ENCODE results near the gene CEP192.

Gene CEP192

GRCh38 chr18:13032173-13032572 lies 41.0 kb downstream of the CEP192 start:
- Histone ChIP-seq H3K9ac (ENCODE audit: low read length in 2 of 2) (no peak overlapping the region), H3K27ac (ENCODE audit: low read length) (no peak overlapping the region), H3K27me3 (ENCODE audit: control insufficient read depth in 1 of 2, insufficient read depth in 2 of 2, low read length in 2 of 2) (no peaks in the 10 kb centered on the region), H3K9me3 (ENCODE audit: control insufficient read depth in 2 of 2, low read length in 2 of 2) (no peaks in the 10 kb centered on the region), H3K36me3 (ENCODE audit: control insufficient read depth in 2 of 2, insufficient read depth in 2 of 2, low read length in 2 of 2) (peaks cover 7 to 17% of the 10 kb centered on the region in 2 donors), H3K4me3 (ENCODE audit: low read length in 2 of 2) (no peak overlapping the region), H3K4me1 (ENCODE audit: control insufficient read depth, insufficient read depth, low read length) (no peaks in the 10 kb centered on the region)

GRCh38 chr18:13035249-13035914 lies 44.2 kb downstream of the CEP192 start:
- Histone ChIP-seq H3K4me3 (ENCODE audit: low read length in 2 of 2) (no peak overlapping the region), H3K36me3 (ENCODE audit: control insufficient read depth in 2 of 2, insufficient read depth in 2 of 2, low read length in 2 of 2) (peaks cover 12 to 13% of the 10 kb centered on the region in 2 donors), H3K9ac (ENCODE audit: low read length in 2 of 2) (no peak overlapping the region), H3K27me3 (ENCODE audit: control insufficient read depth in 1 of 2, insufficient read depth in 2 of 2, low read length in 2 of 2) (no peaks in the 10 kb centered on the region), H3K9me3 (ENCODE audit: control insufficient read depth in 2 of 2, low read length in 2 of 2) (no peaks in the 10 kb centered on the region), H3K4me1 (ENCODE audit: control insufficient read depth, insufficient read depth, low read length) (no peaks in the 10 kb centered on the region), H3K27ac (ENCODE audit: low read length) (no peak overlapping the region)

- no peaks in the 10 kb centered on the region for H3K27me3 ChIP-seq (ENCODE audit: control insufficient read depth in 1 of 2, insufficient read depth in 2 of 2, low read length in 2 of 2)
- no peak overlapping the region for H3K4me3 ChIP-seq (ENCODE audit: low read length in 2 of 2)
- H3K9ac ChIP-seq (ENCODE audit: low read length in 2 of 2) = no peak overlapping the region
- peaks cover 9 to 10% of the 10 kb centered on the region in 2 donors for H3K36me3 ChIP-seq (ENCODE audit: control insufficient read depth in 2 of 2, insufficient read depth in 2 of 2, low read length in 2 of 2)
- no peaks in the 10 kb centered on the region for H3K4me1 ChIP-seq (ENCODE audit: control insufficient read depth, insufficient read depth, low read length)
- H3K27ac ChIP-seq (ENCODE audit: low read length) = no peak overlapping the region
- H3K9me3 ChIP-seq (ENCODE audit: control insufficient read depth in 2 of 2, low read length in 2 of 2) = no peaks in the 10 kb centered on the region
Measured at GRCh38 chr18:13036622-13037320, 45.6 kb downstream of the CEP192 start.

GRCh38 chr18:13039806-13040205 lies 48.6 kb downstream of the CEP192 start:
- Histone ChIP-seq H3K36me3 (ENCODE audit: control insufficient read depth in 2 of 2, insufficient read depth in 2 of 2, low read length in 2 of 2) (peaks cover 7 to 11% of the 10 kb centered on the region in 2 donors), H3K9me3 (ENCODE audit: control insufficient read depth in 2 of 2, low read length in 2 of 2) (no peaks in the 10 kb centered on the region), H3K27ac (ENCODE audit: low read length) (no peak overlapping the region), H3K27me3 (ENCODE audit: control insufficient read depth in 1 of 2, insufficient read depth in 2 of 2, low read length in 2 of 2) (no peaks in the 10 kb centered on the region), H3K9ac (ENCODE audit: low read length in 2 of 2) (no peak overlapping the region), H3K4me1 (ENCODE audit: control insufficient read depth, insufficient read depth, low read length) (no peaks in the 10 kb centered on the region), H3K4me3 (ENCODE audit: low read length in 2 of 2) (no peak overlapping the region)

- no peaks in the 10 kb centered on the region for H3K4me1 ChIP-seq (ENCODE audit: control insufficient read depth, insufficient read depth, low read length)
- peaks cover 14 to 15% of the 10 kb centered on the region in 2 donors for H3K36me3 ChIP-seq (ENCODE audit: control insufficient read depth in 2 of 2, insufficient read depth in 2 of 2, low read length in 2 of 2)
- H3K9me3 ChIP-seq (ENCODE audit: control insufficient read depth in 2 of 2, low read length in 2 of 2) = no peaks in the 10 kb centered on the region
Measured at GRCh38 chr18:13043066-13043465, 51.9 kb downstream of the CEP192 start.

GRCh38 chr18:13048061-13048595 lies 57.0 kb downstream of the CEP192 start:
- H3K27me3 ChIP-seq (ENCODE audit: control insufficient read depth in 1 of 2, insufficient read depth in 2 of 2, low read length in 2 of 2) = no peaks in the 10 kb centered on the region
- H3K9ac ChIP-seq (ENCODE audit: low read length in 2 of 2) = no peak overlapping the region
- no peak overlapping the region for H3K27ac ChIP-seq (ENCODE audit: low read length)
- no peaks in the 10 kb centered on the region for H3K9me3 ChIP-seq (ENCODE audit: control insufficient read depth in 2 of 2, low read length in 2 of 2)
- peaks cover 20 to 35% of the 10 kb centered on the region in 2 donors for H3K36me3 ChIP-seq (ENCODE audit: control insufficient read depth in 2 of 2, insufficient read depth in 2 of 2, low read length in 2 of 2)
- H3K4me1 ChIP-seq (ENCODE audit: control insufficient read depth, insufficient read depth, low read length) = no peaks in the 10 kb centered on the region
- H3K4me3 ChIP-seq (ENCODE audit: low read length in 2 of 2) = no peak overlapping the region

More at GRCh38 chr18:13043066-13043465, 51.9 kb downstream of the CEP192 start:
- H3K9ac ChIP-seq (ENCODE audit: low read length in 2 of 2) = no peak overlapping the region
- H3K27ac ChIP-seq (ENCODE audit: low read length) = no peak overlapping the region
- H3K4me3 ChIP-seq (ENCODE audit: low read length in 2 of 2) = no peak overlapping the region
- H3K27me3 ChIP-seq (ENCODE audit: control insufficient read depth in 1 of 2, insufficient read depth in 2 of 2, low read length in 2 of 2) = no peaks in the 10 kb centered on the region

GRCh38 chr18:13051159-13051558 lies 60.0 kb downstream of the CEP192 start:
- H3K4me3 ChIP-seq (ENCODE audit: low read length in 2 of 2) = no peak overlapping the region
- H3K9ac ChIP-seq (ENCODE audit: low read length in 2 of 2) = no peak overlapping the region
- no peaks in the 10 kb centered on the region for H3K4me1 ChIP-seq (ENCODE audit: control insufficient read depth, insufficient read depth, low read length)
- peaks cover 33 to 54% of the 10 kb centered on the region in 2 donors for H3K36me3 ChIP-seq (ENCODE audit: control insufficient read depth in 2 of 2, insufficient read depth in 2 of 2, low read length in 2 of 2)
- no peaks in the 10 kb centered on the region for H3K9me3 ChIP-seq (ENCODE audit: control insufficient read depth in 2 of 2, low read length in 2 of 2)
- no peaks in the 10 kb centered on the region for H3K27me3 ChIP-seq (ENCODE audit: control insufficient read depth in 1 of 2, insufficient read depth in 2 of 2, low read length in 2 of 2)
- H3K27ac ChIP-seq (ENCODE audit: low read length) = no peak overlapping the region

- Histone ChIP-seq H3K27ac (ENCODE audit: low read length) (no peak overlapping the region), H3K4me3 (ENCODE audit: low read length in 2 of 2) (no peak overlapping the region), H3K9ac (ENCODE audit: low read length in 2 of 2) (no peak overlapping the region), H3K4me1 (ENCODE audit: control insufficient read depth, insufficient read depth, low read length) (no peaks in the 10 kb centered on the region), H3K27me3 (ENCODE audit: control insufficient read depth in 1 of 2, insufficient read depth in 2 of 2, low read length in 2 of 2) (no peaks in the 10 kb centered on the region), H3K9me3 (ENCODE audit: control insufficient read depth in 2 of 2, low read length in 2 of 2) (no peaks in the 10 kb centered on the region), H3K36me3 (ENCODE audit: control insufficient read depth in 2 of 2, insufficient read depth in 2 of 2, low read length in 2 of 2) (peaks cover 37 to 61% of the 10 kb centered on the region in 2 donors)
Measured at GRCh38 chr18:13051950-13052349, 60.8 kb downstream of the CEP192 start.

GRCh38 chr18:13054336-13054735 lies 63.2 kb downstream of the CEP192 start:
- Histone ChIP-seq H3K4me1 (ENCODE audit: control insufficient read depth, insufficient read depth, low read length) (no peaks in the 10 kb centered on the region), H3K27me3 (ENCODE audit: control insufficient read depth in 1 of 2, insufficient read depth in 2 of 2, low read length in 2 of 2) (no peaks in the 10 kb centered on the region), H3K9ac (ENCODE audit: low read length in 2 of 2) (no peak overlapping the region), H3K4me3 (ENCODE audit: low read length in 2 of 2) (no peak overlapping the region), H3K27ac (ENCODE audit: low read length) (no peak overlapping the region), H3K9me3 (ENCODE audit: control insufficient read depth in 2 of 2, low read length in 2 of 2) (no peaks in the 10 kb centered on the region), H3K36me3 (ENCODE audit: control insufficient read depth in 2 of 2, insufficient read depth in 2 of 2, low read length in 2 of 2) (peaks cover 38 to 62% of the 10 kb centered on the region in 2 donors)

- Histone ChIP-seq H3K4me1 (ENCODE audit: control insufficient read depth, insufficient read depth, low read length) (no peaks in the 10 kb centered on the region), H3K27me3 (ENCODE audit: control insufficient read depth in 1 of 2, insufficient read depth in 2 of 2, low read length in 2 of 2) (no peaks in the 10 kb centered on the region), H3K36me3 (ENCODE audit: control insufficient read depth in 2 of 2, insufficient read depth in 2 of 2, low read length in 2 of 2) (peaks cover 17 to 35% of the 10 kb centered on the region in 2 donors), H3K9me3 (ENCODE audit: control insufficient read depth in 2 of 2, low read length in 2 of 2) (no peaks in the 10 kb centered on the region), H3K4me3 (ENCODE audit: low read length in 2 of 2) (no peak overlapping the region), H3K27ac (ENCODE audit: low read length) (no peak overlapping the region), H3K9ac (ENCODE audit: low read length in 2 of 2) (no peak overlapping the region)
Measured at GRCh38 chr18:13061630-13062189, 70.5 kb downstream of the CEP192 start.

Measured in stomach smooth muscle (tissue), 2 donors.